HEK293 (cell line): ENCODE data around the gene HMG20A.

ENCODE experiments used
- MYNN ChIP-seq: fragments of 450-650 bp; formaldehyde crosslinking; IDR thresholded peaks from 2 replicates; pipeline ENCODE4 v1.5.1; 2016; ENCODE audit warnings: missing biosample characterization, missing genetic modification characterization, borderline replicate concordance
- PRDM2 ChIP-seq: fragments of 450-650 bp; formaldehyde crosslinking; IDR thresholded peaks from 2 replicates; pipeline ENCODE4 v1.5.1; 2016; ENCODE audit warnings: missing biosample characterization, missing genetic modification characterization, borderline replicate concordance
- ZBTB48 ChIP-seq: fragments of 450-650 bp; formaldehyde crosslinking; IDR thresholded peaks from 2 replicates; pipeline ENCODE4 v1.5.1; 2016; ENCODE audit warnings: missing biosample characterization, missing genetic modification characterization
- ZBTB8A ChIP-seq: fragments of 450-650 bp; formaldehyde crosslinking; IDR thresholded peaks from 2 replicates; pipeline ENCODE4 v1.5.1; 2016; ENCODE audit warnings: missing biosample characterization, missing genetic modification characterization
- ZFHX2 ChIP-seq: fragments of 450-650 bp; formaldehyde crosslinking; conservative IDR thresholded peaks from 2 replicates; pipeline ENCODE4 v1.5.1; 2016; ENCODE audit warnings: missing biosample characterization, missing genetic modification characterization
- ZIC2 ChIP-seq: fragments of 450-650 bp; formaldehyde crosslinking; IDR thresholded peaks from 2 replicates; pipeline ENCODE4 v1.5.1; 2016; ENCODE audit warnings: missing biosample characterization, missing genetic modification characterization
- ZNF2 ChIP-seq: fragments of 450-650 bp; formaldehyde crosslinking; IDR thresholded peaks from 2 replicates; pipeline ENCODE4 v1.5.1; 2016; ENCODE audit warnings: missing biosample characterization, missing genetic modification characterization
- ZNF302 ChIP-seq: fragments of 450-650 bp; formaldehyde crosslinking; IDR thresholded peaks from 2 replicates; pipeline ENCODE4 v1.5.1; 2016; ENCODE audit warnings: missing biosample characterization, missing genetic modification characterization, low read depth
- ZNF311 ChIP-seq: fragments of 450-650 bp; formaldehyde crosslinking; IDR thresholded peaks from 2 replicates; pipeline ENCODE4 v1.5.1; 2017; ENCODE audit warnings: missing biosample characterization, missing genetic modification characterization, borderline replicate concordance
- ZNF398 ChIP-seq: fragments of 450-650 bp; formaldehyde crosslinking; IDR thresholded peaks from 2 replicates; pipeline ENCODE4 v1.5.1; 2017; ENCODE audit warnings: missing biosample characterization, missing genetic modification characterization
- ZNF510 ChIP-seq: fragments of 450-650 bp; formaldehyde crosslinking; IDR thresholded peaks from 2 replicates; pipeline ENCODE4 v1.5.1; 2018; ENCODE audit warnings: mild to moderate bottlenecking, missing genetic modification characterization, missing biosample characterization; ENCODE audit not compliant: insufficient replicate concordance
- ZNF560 ChIP-seq: fragments of 450-650 bp; formaldehyde crosslinking; IDR thresholded peaks from 2 replicates; pipeline ENCODE4 v1.5.1; 2017; ENCODE audit warnings: missing biosample characterization, missing genetic modification characterization, borderline replicate concordance
- ZNF600 ChIP-seq: fragments of 450-650 bp; formaldehyde crosslinking; IDR thresholded peaks from 2 replicates; pipeline ENCODE4 v1.5.1; 2016; ENCODE audit warnings: missing biosample characterization, missing genetic modification characterization
- ZNF623 ChIP-seq: fragments of 450-650 bp; formaldehyde crosslinking; IDR thresholded peaks from 2 replicates; pipeline ENCODE4 v1.5.1; 2016; ENCODE audit warnings: missing biosample characterization, missing genetic modification characterization
- ZNF639 ChIP-seq: fragments of 450-650 bp; formaldehyde crosslinking; IDR thresholded peaks from 2 replicates; pipeline ENCODE4 v1.5.1; 2016; ENCODE audit warnings: missing biosample characterization, missing genetic modification characterization
- TF ChIP-seq, protein P1 (sequence below): fragments of 450-650 bp; formaldehyde crosslinking; IDR thresholded peaks from 2 replicates; pipeline ENCODE4 v1.5.1; 2017; ENCODE audit warnings: missing biosample characterization, missing genetic modification characterization
- TF ChIP-seq, protein P2 (sequence below): fragments of 450-650 bp; formaldehyde crosslinking; conservative IDR thresholded peaks from 2 replicates; pipeline ENCODE4 v1.5.1; 2016; ENCODE audit warnings: low read depth, missing biosample characterization, missing genetic modification characterization
- TF ChIP-seq, protein P3 (sequence below): fragments of 450-650 bp; formaldehyde crosslinking; IDR thresholded peaks from 2 replicates; pipeline ENCODE4 v1.5.1; 2016; ENCODE audit warnings: missing biosample characterization, missing genetic modification characterization

The HMG20A gene

DNA sequence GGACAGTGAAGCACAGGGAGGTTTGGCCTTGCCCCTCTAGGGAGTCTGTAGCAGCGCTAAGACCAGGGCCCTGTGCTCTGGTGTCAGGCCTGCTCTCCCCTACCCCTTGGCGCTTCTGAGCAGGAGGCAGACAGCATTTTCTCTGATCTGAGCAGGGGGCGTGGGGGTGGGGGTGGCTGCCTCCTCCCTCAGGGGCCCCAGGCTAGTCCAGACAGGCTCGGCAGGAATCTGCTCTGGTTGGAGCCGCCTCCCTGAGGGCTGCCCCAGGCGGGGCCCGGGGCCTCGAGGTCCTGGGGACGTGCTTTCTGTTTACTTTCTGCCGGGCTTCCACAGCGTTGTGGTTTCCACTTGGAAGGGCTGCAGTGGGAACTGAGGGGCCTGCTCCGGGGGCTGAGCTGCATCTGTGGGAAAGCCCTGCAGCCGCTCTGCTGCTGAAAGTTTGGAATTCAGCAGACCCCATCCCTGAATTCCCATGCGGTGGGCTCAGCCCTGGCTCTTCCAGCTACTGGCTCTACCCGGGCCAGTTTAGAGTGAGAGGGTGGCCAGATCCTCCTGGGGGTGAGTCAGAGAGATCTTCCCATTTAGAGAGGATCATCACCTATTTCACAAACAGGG is 106.6 kb downstream of the HMG20A start (continued):
- TF ChIP-seq, protein P1, sequence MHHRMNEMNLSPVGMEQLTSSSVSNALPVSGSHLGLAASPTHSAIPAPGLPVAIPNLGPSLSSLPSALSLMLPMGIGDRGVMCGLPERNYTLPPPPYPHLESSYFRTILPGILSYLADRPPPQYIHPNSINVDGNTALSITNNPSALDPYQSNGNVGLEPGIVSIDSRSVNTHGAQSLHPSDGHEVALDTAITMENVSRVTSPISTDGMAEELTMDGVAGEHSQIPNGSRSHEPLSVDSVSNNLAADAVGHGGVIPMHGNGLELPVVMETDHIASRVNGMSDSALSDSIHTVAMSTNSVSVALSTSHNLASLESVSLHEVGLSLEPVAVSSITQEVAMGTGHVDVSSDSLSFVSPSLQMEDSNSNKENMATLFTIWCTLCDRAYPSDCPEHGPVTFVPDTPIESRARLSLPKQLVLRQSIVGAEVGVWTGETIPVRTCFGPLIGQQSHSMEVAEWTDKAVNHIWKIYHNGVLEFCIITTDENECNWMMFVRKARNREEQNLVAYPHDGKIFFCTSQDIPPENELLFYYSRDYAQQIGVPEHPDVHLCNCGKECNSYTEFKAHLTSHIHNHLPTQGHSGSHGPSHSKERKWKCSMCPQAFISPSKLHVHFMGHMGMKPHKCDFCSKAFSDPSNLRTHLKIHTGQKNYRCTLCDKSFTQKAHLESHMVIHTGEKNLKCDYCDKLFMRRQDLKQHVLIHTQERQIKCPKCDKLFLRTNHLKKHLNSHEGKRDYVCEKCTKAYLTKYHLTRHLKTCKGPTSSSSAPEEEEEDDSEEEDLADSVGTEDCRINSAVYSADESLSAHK (tag by site-specific recombination) = no peak
- TF ChIP-seq MYNN (tag by site-specific recombination) (no peak), ZNF560 (tag by site-specific recombination) (no peak), ZIC2 (tag by site-specific recombination) (peak; percentile 99), ZNF2 (no peak), ZBTB8A (tag by site-specific recombination) (peak; percentile 80), ZNF302 (tag by site-specific recombination) (no peak), ZNF510 (tag by site-specific recombination) (no peak), ZNF311 (tag by site-specific recombination) (no peak), ZNF639 (tag by site-specific recombination) (no peak), PRDM2 (tag by site-specific recombination) (no peak), ZBTB48 (tag by site-specific recombination) (peak; percentile 96), ZNF623 (tag by site-specific recombination) (no peak), ZNF600 (tag by site-specific recombination) (0 out of 2 replicates have a peak, but pooled peaks have one; percentile 39), ZFHX2 (peak; percentile 87), ZNF398 (tag by site-specific recombination) (peak; percentile 13; the same call in 1 of the 2 replicates)
- TF ChIP-seq, protein P2, sequence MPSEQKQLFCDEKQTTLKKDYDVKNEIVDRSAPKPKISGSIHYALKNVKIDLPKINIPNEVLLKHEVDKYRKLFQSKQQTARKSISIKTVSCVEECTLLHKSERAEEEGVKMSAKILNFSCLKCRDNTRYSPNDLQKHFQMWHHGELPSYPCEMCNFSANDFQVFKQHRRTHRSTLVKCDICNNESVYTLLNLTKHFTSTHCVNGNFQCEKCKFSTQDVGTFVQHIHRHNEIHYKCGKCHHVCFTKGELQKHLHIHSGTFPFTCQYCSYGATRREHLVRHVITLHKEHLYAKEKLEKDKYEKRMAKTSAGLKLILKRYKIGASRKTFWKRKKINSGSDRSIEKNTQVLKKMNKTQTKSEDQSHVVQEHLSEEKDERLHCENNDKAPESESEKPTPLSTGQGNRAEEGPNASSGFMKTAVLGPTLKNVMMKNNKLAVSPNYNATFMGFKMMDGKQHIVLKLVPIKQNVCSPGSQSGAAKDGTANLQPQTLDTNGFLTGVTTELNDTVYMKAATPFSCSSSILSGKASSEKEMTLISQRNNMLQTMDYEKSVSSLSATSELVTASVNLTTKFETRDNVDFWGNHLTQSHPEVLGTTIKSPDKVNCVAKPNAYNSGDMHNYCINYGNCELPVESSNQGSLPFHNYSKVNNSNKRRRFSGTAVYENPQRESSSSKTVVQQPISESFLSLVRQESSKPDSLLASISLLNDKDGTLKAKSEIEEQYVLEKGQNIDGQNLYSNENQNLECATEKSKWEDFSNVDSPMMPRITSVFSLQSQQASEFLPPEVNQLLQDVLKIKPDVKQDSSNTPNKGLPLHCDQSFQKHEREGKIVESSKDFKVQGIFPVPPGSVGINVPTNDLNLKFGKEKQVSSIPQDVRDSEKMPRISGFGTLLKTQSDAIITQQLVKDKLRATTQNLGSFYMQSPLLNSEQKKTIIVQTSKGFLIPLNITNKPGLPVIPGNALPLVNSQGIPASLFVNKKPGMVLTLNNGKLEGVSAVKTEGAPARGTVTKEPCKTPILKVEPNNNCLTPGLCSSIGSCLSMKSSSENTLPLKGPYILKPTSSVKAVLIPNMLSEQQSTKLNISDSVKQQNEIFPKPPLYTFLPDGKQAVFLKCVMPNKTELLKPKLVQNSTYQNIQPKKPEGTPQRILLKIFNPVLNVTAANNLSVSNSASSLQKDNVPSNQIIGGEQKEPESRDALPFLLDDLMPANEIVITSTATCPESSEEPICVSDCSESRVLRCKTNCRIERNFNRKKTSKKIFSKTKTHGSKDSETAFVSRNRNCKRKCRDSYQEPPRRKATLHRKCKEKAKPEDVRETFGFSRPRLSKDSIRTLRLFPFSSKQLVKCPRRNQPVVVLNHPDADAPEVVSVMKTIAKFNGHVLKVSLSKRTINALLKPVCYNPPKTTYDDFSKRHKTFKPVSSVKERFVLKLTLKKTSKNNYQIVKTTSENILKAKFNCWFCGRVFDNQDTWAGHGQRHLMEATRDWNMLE (tag by site-specific recombination) = no peak
- TF ChIP-seq, protein P3, sequence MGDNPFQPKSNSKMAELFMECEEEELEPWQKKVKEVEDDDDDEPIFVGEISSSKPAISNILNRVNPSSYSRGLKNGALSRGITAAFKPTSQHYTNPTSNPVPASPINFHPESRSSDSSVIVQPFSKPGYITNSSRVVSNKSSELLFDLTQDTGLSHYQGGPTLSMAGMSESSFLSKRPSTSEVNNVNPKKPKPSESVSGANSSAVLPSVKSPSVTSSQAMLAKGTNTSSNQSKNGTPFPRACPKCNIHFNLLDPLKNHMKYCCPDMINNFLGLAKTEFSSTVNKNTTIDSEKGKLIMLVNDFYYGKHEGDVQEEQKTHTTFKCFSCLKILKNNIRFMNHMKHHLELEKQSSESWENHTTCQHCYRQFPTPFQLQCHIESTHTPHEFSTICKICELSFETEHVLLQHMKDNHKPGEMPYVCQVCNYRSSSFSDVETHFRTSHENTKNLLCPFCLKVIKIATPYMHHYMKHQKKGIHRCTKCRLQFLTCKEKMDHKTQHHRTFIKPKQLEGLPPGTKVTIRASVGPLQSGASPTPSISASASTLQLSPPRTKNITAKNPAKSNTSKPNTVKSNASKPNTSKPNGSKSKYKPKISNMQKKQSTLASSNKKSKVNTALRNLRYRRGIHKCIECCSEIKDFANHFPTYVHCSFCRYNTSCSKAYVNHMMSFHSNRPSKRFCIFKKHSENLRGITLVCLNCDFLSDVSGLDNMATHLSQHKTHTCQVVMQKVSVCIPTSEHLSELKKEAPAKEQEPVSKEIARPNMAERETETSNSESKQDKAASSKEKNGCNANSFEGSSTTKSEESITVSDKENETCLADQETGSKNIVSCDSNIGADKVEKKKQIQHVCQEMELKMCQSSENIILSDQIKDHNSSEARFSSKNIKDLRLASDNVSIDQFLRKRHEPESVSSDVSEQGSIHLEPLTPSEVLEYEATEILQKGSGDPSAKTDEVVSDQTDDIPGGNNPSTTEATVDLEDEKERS (tag by site-specific recombination) = no peak
